NCI-H1417 (cell line): ENCODE data around the gene CYYR1.

Experiments used
- DNase-seq, 3 experiments: peaks; one replicate each; lab custom pipeline; 2025; lab: John Stamatoyannopoulos, UW

CYYR1 gene

GRCh38 chr21:26433386-26433785 lies 139.7 kb downstream of the CYYR1 start:
- DNase-seq, result no peak

- no peak for DNase-seq
These were observed 140.7 kb downstream of the CYYR1 start for GRCh38 chr21:26432410-26432809.

- no peak for DNase-seq
These were observed 147.5 kb downstream of the CYYR1 start for GRCh38 chr21:26425576-26425975.

GRCh38 chr21:26423511-26423910 lies 149.6 kb downstream of the CYYR1 start:
- no peak for DNase-seq

DNA sequence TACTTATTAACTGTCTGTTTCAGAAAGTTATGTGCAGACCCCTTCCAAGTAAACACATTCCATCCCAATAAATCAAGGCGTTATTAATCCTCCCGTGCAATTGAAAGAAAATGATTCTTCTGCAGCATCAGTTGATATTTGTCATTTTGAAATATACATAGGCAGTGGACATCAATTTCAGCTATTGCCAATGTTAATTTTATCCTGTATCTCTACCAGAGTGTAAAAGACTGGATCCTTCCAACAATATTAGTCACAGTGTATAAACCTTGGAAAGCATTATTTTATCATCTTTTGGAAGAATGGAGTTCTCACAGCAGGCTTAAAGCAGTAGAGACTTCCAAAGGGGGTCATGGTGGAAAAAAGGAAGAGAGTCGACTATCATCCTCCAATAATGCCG lies 150.4 kb downstream of the CYYR1 start:
- DNase-seq, result no peak

GRCh38 chr21:26422138-26422537 lies 150.9 kb downstream of the CYYR1 start:
- DNase-seq, result no peak

- no peak for DNase-seq
These were observed 151.4 kb downstream of the CYYR1 start for GRCh38 chr21:26421724-26422123.
